Measurements from ENCODE around the gene TROAP.

The TROAP gene

DNA sequence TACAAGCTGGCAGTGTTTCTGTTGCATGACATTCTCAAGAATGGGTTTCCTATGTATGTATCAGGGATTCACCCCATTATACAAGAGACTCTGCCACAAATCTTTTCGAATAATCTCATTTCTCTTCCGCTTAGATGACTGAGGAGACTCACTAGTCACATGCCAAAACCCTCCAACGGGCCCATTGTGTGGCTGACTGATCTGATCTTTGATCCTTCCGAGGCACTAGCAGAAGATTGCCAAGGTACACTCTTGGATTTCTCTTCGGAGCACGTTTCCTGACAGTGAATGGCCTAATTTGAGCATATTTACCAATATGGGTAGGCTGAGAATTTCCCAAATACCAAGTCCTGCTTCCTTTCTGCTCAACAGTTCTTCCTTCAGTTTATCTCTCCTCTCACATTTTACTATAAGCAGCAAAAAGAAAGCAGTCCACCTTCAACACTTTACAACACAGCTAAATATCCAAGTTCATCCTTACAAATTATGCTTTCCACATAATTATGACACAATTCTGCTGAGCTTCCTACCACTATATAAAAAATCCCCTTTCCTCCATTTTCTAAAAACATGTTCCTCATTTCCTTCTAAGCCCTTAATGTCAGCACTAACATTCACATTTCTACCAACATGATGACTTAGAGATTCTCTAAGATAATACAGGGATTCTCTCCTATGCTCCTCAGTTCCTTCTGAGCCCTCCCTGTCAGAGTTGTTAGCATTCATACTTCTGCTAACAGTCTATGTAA is 17.1 kb upstream of the TROAP start:
- TF ChIP-seq POLR2AphosphoS5 (IDR thresholded peaks at IDR 0.05; ENCODE audit: low read depth, low read length) = no peak
- TF ChIP-seq SIN3A (IDR thresholded peaks at IDR 0.05; ENCODE audit: borderline replicate concordance, insufficient read depth, low read length) = no peak
- TF ChIP-seq TAF1 (IDR thresholded peaks at IDR 0.05; ENCODE audit: borderline replicate concordance, insufficient read depth, low read length) = no peak
- TF ChIP-seq FOXP2 (optimal IDR thresholded peaks at IDR 0.05; ENCODE audit: borderline replicate concordance, extremely low read depth, extremely low read length, insufficient read depth) = no peak
- TF ChIP-seq, protein P1, sequence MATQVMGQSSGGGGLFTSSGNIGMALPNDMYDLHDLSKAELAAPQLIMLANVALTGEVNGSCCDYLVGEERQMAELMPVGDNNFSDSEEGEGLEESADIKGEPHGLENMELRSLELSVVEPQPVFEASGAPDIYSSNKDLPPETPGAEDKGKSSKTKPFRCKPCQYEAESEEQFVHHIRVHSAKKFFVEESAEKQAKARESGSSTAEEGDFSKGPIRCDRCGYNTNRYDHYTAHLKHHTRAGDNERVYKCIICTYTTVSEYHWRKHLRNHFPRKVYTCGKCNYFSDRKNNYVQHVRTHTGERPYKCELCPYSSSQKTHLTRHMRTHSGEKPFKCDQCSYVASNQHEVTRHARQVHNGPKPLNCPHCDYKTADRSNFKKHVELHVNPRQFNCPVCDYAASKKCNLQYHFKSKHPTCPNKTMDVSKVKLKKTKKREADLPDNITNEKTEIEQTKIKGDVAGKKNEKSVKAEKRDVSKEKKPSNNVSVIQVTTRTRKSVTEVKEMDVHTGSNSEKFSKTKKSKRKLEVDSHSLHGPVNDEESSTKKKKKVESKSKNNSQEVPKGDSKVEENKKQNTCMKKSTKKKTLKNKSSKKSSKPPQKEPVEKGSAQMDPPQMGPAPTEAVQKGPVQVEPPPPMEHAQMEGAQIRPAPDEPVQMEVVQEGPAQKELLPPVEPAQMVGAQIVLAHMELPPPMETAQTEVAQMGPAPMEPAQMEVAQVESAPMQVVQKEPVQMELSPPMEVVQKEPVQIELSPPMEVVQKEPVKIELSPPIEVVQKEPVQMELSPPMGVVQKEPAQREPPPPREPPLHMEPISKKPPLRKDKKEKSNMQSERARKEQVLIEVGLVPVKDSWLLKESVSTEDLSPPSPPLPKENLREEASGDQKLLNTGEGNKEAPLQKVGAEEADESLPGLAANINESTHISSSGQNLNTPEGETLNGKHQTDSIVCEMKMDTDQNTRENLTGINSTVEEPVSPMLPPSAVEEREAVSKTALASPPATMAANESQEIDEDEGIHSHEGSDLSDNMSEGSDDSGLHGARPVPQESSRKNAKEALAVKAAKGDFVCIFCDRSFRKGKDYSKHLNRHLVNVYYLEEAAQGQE (IDR thresholded peaks at IDR 0.05; ENCODE audit: insufficient read depth in 1 of 2, low read depth in 2 of 2, low read length in 2 of 2) = no peak

DNA sequence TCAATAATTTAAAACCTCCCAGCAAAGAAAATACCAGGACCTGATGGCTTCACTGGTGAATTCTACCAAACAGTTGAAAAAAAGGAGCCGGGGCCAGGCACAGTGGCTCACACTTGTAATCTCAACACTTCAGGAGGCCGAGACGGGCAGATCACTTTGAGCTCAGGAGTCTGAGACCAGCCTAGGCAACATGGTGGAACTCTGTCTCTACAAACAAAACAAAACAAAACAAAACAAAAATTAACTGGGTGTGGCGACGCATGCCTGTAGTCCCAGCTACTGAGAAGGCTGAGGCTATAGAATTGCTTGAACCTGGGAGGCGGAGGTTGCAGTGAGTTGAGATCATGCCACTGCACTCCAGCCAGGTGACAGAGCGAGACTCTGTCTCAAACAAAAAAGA is 13.7 kb upstream of the TROAP start:
- TF ChIP-seq FOXP2 (optimal IDR thresholded peaks at IDR 0.05; ENCODE audit: borderline replicate concordance, extremely low read depth, extremely low read length, insufficient read depth) (no peak), POLR2AphosphoS5 (IDR thresholded peaks at IDR 0.05; ENCODE audit: low read depth, low read length) (no peak), SIN3A (IDR thresholded peaks at IDR 0.05; ENCODE audit: borderline replicate concordance, insufficient read depth, low read length) (no peak), TAF1 (IDR thresholded peaks at IDR 0.05; ENCODE audit: borderline replicate concordance, insufficient read depth, low read length) (no peak)
- TF ChIP-seq, protein P1 (IDR thresholded peaks at IDR 0.05; ENCODE audit: insufficient read depth in 1 of 2, low read depth in 2 of 2, low read length in 2 of 2) = no peak

DNA sequence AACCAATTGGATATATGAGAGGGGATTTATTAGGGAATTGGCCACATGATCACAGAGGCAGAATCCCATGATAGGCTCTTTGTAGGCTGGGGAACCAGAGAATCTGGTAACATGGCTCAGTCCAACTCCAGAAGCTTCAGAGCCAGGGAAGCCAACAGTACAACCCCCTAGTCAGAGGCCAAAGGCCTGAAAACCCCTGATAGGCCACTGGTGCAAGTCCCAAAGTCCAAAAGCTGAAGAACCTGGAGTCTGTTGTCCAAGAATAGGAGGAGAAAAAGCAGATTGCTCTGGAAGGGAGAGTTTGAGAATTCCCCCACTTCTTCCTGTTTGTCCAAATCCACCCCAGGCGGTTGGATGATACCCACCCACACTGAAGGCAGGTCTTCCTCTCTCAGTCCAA is 8.2 kb upstream of the TROAP start:
- TF ChIP-seq FOXP2 (optimal IDR thresholded peaks at IDR 0.05; ENCODE audit: borderline replicate concordance, extremely low read depth, extremely low read length, insufficient read depth) (no peak), SIN3A (IDR thresholded peaks at IDR 0.05; ENCODE audit: borderline replicate concordance, insufficient read depth, low read length) (no peak), TAF1 (IDR thresholded peaks at IDR 0.05; ENCODE audit: borderline replicate concordance, insufficient read depth, low read length) (no peak), POLR2AphosphoS5 (IDR thresholded peaks at IDR 0.05; ENCODE audit: low read depth, low read length) (no peak)
- TF ChIP-seq, protein P1 (IDR thresholded peaks at IDR 0.05; ENCODE audit: insufficient read depth in 1 of 2, low read depth in 2 of 2, low read length in 2 of 2) = no peak

DNA sequence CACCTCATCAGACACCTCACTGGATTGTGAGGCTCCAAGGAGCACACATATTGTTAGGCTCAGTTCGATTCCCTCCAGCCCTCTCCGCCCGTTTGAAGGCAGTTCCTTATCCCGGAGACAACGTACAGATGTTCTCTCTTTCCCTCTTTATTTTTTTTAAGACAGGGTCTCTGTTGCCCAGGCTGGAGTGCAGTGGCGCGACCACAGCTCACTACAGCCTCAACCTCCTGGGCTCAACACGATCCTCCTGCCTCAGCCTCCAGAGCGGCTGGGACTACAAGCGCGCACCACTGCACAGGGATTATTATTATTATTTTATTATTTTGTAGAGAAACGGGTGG is 718 bp upstream of the TROAP start:
- no peak for TF ChIP-seq POLR2AphosphoS5 (IDR thresholded peaks at IDR 0.05; ENCODE audit: low read depth, low read length)
- TF ChIP-seq FOXP2 (optimal IDR thresholded peaks at IDR 0.05; ENCODE audit: borderline replicate concordance, extremely low read depth, extremely low read length, insufficient read depth) = no peak
- no peak for TF ChIP-seq TAF1 (IDR thresholded peaks at IDR 0.05; ENCODE audit: borderline replicate concordance, insufficient read depth, low read length)
- no peak for TF ChIP-seq SIN3A (IDR thresholded peaks at IDR 0.05; ENCODE audit: borderline replicate concordance, insufficient read depth, low read length)
- TF ChIP-seq, protein P1 (IDR thresholded peaks at IDR 0.05; ENCODE audit: insufficient read depth in 1 of 2, low read depth in 2 of 2, low read length in 2 of 2) = no peak

Measured in PFSK-1 (cell line).